ENCODE results near the gene NCOR2. TPM values are rescaled to one million over a fixed set of nuclear protein-coding genes. Genes with fewer than 3 reads are reported as not detected.

NCOR2 gene
- total and polyA plus RNA-seq, 2 donors (not counting 3 experiments of a cell fraction or from before 2014, with no cell fraction given), result 26.5 to 241 TPM

DNA sequence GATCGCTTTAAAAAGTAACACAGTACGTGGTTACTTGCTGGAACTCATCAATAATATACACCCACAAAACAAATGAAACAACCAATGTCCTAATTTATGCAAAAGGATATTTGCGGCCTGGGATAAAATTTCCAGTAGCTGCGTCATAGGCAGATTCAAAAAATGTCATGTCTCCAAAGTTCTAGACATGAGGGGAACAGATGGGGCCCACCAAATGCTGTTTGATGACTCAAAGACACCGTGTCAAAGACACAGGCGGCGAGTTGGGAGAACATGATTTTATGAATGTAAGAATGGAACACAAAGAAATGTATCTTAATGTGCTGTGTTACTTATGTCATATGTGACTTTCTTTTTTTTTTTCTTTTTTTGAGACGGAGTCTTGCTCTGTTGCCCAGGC, 34.3 kb upstream of the NCOR2 start:
- Histone ChIP-seq H3K36me3 (ENCODE audit: control insufficient read depth in 2 of 2, extremely low read depth in 1 of 2, insufficient read depth in 2 of 2, low read length in 2 of 2) (no peaks in the 10 kb centered on the region), H3K79me2 (ENCODE audit: control insufficient read depth, insufficient read depth, low read length) (no peaks in the 10 kb centered on the region), H3K9me3 (replicated peaks; ENCODE audit: control insufficient read depth, insufficient read depth, low read length) (no peaks in the 10 kb centered on the region), H3K4me2 (ENCODE audit: insufficient read depth, low read length) (no peak overlapping the region), H3K27ac (ENCODE audit: insufficient read depth, low read depth, low read length) (no peak overlapping the region), H3K9ac (replicated peaks; ENCODE audit: extremely low read depth, insufficient read depth, low read length) (no peak overlapping the region), H3K4me3 (replicated peaks in 1 of 3; ENCODE audit: insufficient read depth in 1 of 3, low read depth in 1 of 3, low read length in 3 of 3) (no peak overlapping the region), H3K4me1 (ENCODE audit: control insufficient read depth, extremely low read depth, insufficient read depth, low read length) (peaks cover 7% of the 10 kb centered on the region), H3K27me3 (ENCODE audit: control insufficient read depth in 2 of 2, insufficient read depth in 2 of 2, low read length in 2 of 2) (no peaks in the 10 kb centered on the region), H3K9me1 (replicated peaks; ENCODE audit: control insufficient read depth, extremely low read depth, insufficient read depth, low read length) (no peaks in the 10 kb centered on the region), H4K20me1 (replicated peaks; ENCODE audit: control insufficient read depth, extremely low read depth, insufficient read depth, low read length) (no peaks in the 10 kb centered on the region), H2AFZ (ENCODE audit: low read depth, low read length) (no peak overlapping the region)
- CTCF ChIA-PET, result interaction anchor here (0.8 to 1.2 kb wide), 2 partner anchors 30 to 126 kb away, joined by 3 read pairs; no protein-coding TSS in a partner anchor
- no TSS peak for BruUV-seq (replicated peaks)
- FAIRE-seq, result no peak
- no peak for TF ChIP-seq JUN (IDR thresholded peaks at IDR 0.05; ENCODE audit: borderline replicate concordance, insufficient read depth, insufficient read length, low read depth)
- no peak for TF ChIP-seq GATA2 (IDR thresholded peaks at IDR 0.05; ENCODE audit: insufficient read depth, insufficient read length, low read depth, low read length)
- TF ChIP-seq EZH2 (IDR thresholded peaks at IDR 0.05; ENCODE audit: borderline replicate concordance, low read depth, low read length, severe bottlenecking), result no peak
- TF ChIP-seq FOS (IDR thresholded peaks at IDR 0.05; ENCODE audit: borderline replicate concordance, insufficient read depth, low read length), result no peak
- TF ChIP-seq, protein P1, sequence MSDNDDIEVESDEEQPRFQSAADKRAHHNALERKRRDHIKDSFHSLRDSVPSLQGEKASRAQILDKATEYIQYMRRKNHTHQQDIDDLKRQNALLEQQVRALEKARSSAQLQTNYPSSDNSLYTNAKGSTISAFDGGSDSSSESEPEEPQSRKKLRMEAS (IDR thresholded peaks at IDR 0.05; ENCODE audit: insufficient read depth, insufficient read length), result no peak
- TF ChIP-seq CTCF (IDR thresholded peaks at IDR 0.05; ENCODE audit: extremely low read depth in 1 of 2, insufficient read depth in 1 of 2, low read depth in 1 of 2, low read length in 2 of 2), result no peak
- no peak for TF ChIP-seq MYC (IDR thresholded peaks at IDR 0.05; ENCODE audit: low read depth, low read length)
- TF ChIP-seq POLR2AphosphoS5 (IDR thresholded peaks at IDR 0.05; ENCODE audit: insufficient read depth, low read depth, low read length), result no peak
- no peak for TF ChIP-seq POLR2A (IDR thresholded peaks at IDR 0.05; ENCODE audit: low read depth, low read length)
- no peak for DNase-seq (ENCODE audit: low read depth, low spot score)
- intact Hi-C loops (cut with micrococcal nuclease), result no loop called here
- POLR2A ChIA-PET, result no interaction called here
- dilution Hi-C loops (cut with MboI; ENCODE audit: extremely low pct_ligation_motif_present, low sequenced_read_pairs), result no loop called here
